CD4-positive, alpha-beta T cell treated with Interleukin-4 for 4 hours (primary cell): ENCODE data around the gene SEPTIN3.

ENCODE experiments used
- DNase-seq: peaks from one replicate; pipeline ENCODE4 v3.0.0-alpha.2; 2020

SEPTIN3 gene, protein sequence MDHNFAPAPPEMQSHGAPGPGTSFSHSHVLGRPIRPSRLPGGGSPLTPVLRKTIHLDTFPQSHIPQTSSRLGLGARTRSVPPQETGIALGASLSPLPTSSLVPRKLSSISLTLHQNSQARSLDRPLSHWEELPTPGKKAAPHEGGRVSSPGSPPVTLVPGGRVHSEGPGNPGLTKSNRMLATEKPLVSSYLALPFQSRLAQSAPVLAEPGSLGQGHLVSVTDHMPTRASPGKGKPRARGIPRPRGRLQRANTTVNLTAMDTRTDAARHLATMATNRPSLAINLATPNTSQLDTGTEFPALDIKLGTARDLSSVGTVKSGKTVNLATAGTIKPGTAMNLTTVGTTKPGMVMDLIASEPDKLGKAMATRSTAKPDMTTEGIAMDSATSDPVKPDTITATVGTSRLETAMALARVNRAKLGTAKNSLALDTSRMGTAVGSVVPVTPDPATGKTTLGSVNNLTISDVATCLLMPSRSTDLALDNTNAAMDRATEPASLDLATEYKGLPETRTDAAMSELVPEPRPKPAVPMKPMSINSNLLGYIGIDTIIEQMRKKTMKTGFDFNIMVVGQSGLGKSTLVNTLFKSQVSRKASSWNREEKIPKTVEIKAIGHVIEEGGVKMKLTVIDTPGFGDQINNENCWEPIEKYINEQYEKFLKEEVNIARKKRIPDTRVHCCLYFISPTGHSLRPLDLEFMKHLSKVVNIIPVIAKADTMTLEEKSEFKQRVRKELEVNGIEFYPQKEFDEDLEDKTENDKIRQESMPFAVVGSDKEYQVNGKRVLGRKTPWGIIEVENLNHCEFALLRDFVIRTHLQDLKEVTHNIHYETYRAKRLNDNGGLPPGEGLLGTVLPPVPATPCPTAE

DNA sequence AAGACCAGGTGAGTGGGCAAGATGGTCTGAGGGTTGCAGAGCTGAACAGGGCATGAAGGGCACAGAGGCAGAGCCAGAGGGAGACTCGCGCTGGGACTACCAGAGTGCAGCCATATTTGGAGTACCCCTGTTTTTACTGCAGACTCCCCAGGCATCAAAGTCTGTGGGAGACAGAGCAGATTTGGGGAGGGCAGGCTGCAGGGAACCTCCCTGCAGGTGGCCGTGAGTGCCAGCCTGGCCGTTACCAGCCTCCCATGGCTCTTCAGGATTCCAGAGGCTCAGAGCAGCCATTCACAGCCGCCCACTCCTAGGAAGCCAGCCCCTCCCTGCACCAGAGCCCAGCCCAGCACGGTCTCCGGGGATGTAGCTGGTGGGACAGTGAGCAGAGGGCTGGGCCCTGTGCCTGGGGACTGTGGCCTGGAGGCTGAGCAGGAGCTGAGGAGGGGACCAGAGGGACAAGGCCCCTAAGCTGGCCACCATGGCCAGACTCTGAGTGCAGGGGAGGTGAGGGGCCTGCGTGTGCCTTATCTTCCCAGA is at the start of gene SEPTIN3:
TSS of gene SEPTIN3 (plus strand) at position 334 of the 537 bp plus-strand sequence. CDS start 2,050 bp downstream, outside the sequence.
- DNase-seq: no peak

DNA sequence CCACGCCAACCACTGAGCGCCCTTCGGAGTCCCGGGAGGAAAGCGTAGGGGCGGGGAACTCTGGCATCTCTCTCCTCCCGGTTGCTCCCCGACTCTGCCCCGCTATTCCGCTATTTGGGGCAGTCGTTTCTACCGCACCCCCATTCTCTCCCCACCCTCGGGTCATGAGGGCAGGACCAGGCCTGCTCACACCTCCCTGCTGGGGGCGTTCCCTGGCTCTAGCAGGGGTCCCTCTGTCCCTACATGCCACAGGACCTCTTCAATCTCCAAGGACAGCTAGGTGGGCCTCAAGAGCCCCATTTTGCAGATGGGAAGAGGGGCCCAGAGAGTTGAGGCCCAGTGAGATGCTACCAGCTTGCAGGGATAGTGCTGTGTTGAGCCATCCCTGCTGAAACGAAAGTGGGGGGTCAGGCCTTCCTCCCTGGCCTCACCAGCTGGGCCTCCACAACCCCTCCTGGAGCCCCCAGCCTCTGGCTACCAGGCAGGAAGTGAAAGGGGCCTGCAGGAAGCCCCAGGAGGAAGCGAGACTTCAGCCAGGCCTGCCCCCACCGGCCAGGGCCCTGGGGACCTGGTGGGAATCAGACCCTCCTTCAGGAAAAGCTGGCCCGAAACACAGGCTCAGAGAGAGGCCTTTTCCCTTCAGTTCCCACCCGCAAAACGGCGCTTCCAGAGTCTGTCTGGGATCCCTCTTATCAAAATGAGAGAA is 48.8 kb upstream of the SEPTIN3 start:
- DNase-seq: no peak

DNA sequence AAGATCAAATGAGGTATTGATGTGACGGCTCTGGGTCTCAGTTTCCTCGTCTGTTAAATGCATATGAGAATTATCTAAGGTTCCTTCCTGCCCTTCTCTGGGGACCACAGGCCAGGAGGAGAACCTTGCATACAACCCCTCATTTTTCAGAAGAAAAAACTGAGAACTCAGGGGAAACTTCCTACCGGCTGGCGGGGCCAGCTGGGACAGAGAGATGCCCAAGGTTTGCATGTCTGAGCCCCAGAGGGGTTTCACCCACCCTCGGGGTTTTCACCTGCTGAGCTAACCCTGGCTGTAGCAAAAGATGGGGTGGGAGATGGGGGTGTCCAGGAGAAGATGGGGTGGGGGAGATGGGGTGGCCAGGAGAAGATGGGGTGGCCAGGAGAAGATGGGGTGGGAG is 46.9 kb upstream of the SEPTIN3 start:
- DNase-seq: no peak

DNA sequence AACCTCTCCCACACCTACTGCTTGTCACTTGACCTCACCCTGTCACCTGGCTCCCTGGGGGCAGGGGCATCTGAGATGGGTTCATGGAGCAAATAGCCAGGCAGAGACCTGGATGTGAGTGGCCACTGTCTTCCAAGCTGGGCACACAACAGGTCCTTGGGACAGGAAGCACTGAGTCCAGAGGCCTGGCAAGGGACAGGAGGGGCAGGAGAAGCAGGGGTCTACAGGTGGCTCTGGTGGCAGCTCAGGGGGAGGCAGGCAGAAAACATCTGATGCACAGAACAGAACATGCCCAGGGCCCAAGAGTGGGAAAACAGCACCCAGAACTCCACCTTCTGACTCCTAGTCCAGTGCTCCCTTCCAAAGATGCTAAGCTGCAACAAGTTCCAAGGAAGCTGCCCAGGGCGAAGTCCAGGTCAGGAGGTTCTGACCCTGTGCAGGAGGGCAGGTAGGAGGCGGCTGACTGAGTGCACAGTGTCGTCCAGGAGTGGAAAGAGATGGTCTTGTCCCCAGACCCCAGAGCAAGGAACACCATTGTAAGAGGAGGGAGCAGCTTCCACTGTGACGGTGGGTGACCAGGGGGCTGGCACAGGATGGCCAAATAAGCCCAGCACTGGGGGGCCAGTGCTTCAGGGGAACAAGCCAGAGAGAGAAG is 46.2 kb upstream of the SEPTIN3 start:
- no peak for DNase-seq

DNA sequence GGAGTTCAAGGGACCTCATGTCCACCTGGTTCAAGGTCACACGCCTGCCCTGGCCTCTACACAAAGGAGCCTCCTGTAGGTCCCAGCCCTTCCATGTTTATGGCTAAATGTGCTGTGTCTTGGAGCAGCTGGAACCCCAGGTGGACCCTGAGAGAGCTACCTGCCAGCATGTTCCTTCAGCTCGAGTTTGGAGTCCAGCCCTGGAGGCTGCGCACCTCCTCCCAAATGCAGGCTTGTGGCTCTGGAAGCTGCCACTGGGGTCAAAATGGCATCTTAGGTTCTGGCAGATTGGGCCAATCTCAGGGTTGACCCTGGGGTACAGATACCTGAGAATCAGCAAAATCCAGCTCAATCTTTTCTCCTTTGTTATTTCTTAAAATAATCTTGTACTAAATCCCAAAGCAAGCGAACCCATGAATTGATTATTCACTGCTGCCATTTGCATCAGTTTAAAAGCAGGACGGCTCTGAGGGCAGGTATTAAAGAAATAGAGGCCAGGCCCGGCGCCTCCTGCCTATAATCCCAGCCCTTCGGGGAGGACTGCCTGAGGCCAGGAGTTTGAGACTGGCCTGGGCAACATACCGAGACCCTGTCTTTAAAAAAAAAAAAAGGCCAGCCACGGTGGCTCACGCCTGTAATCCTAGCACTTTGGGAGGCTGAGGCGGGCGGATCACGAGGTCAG is 45.5 kb upstream of the SEPTIN3 start:
- no peak for DNase-seq

DNA sequence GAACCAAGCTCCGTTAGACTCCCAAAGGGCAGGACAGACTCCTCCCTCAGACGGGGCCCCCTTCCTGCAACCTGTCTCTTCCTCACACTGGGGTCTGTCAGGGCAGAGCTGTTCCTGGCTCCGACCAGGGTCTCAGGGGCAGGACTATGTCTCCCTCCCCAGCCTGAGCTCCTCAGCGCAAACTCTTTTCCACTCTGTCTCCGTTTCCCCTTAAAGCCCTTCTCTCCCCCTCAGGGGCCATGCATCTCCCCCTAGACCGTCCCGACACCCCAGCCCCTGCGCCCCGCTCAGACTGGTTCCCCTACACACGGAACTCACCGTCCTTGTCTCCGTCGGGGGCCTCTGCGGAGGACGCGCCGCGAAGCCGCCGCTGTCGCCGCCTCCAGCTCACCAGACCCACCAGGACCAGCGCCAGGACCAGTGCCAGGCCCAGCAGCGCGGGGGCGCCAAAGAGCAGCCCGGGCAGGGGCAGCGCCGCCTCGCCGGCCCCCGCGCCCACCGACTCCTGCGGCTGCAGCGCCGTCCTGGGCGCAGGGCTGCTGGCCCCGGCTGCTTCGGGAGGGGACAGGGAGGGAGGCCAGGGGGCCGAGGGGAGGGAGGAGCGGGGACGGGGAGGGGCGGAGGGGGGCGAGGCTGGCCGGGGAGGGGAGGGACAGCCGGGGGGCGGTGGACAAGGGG is 43.3 kb upstream of the SEPTIN3 start:
- DNase-seq: peak; percentile 64

DNA sequence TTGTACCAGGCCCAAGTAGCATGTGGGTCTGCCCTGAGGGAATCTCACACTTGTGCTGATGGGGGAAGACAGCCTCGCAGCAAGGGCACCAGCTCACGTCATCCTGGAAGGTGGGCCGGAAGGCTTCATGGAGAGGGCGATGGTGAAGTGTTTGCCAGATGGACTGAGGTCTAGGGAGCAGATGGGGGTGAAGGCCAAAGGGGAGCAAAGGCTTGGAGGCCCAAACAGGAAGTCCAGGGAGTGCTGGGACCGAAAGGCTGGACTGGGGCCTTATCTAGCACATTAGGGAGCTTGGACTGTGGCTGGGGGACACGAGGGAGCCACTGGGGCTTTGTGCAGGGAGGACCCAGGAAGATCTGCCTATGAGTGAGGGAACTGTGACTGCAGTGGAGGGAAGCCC is 41.4 kb upstream of the SEPTIN3 start:
- DNase-seq: no peak

DNA sequence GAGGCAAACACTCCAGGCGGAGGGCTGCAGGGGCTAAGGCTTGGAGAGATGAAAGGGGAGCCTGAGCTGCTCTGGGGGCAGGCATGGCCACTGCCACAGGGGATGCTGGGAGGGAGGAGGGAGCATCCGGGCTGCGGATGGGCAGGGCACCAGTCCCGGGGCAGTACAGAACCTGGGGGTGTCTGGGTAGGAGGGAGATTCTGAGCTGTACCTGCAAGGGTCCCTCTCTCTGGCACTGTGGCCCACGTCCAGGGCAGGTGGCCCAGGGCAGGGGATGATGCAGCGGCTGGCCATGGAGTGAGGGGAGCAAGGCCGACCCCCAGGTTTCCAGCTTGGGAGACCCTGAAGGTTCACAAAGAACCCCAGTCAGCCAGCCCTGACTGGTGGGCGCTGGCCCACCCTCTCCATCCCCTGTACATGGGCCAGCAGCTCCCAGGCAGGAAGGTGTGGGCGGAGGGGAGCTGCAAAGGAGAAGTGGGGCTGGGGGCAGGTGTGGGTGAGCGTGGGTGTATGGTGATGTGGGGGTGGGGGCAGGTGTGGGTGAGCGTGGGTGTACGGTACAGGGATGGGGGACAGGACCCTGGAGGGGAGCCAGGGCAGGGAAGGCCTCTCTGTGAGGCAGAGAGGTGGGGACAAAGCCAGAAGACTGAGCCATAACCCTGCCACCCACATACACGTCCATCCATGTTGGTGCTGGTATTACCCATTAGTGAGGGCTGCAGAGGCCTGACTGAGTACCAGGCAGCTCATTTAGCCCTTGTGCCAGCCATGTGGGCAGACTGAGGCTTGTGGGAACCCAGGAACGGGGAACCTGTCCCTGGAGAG is 40.4 kb upstream of the SEPTIN3 start:
- DNase-seq: no peak

DNA sequence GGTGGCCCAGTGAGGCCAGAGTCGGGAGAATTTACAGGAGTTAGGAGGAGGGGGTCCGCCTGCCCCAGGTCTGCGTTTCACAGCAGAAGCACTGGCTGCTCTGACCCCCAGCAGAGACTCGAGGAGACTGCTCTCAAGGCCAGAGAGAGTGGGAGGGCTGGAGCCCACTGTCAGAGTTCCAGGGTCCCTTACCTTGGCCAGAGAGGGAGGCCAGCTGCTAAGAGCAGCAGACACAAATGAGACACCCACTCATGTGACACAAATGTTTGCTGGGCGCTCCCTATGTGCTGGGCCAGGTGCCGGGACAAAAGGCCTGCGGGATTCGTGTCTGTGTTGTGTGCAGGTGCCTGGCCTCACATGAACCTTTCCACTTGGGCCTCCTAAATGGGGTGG is 39.8 kb upstream of the SEPTIN3 start:
- no peak for DNase-seq

DNA sequence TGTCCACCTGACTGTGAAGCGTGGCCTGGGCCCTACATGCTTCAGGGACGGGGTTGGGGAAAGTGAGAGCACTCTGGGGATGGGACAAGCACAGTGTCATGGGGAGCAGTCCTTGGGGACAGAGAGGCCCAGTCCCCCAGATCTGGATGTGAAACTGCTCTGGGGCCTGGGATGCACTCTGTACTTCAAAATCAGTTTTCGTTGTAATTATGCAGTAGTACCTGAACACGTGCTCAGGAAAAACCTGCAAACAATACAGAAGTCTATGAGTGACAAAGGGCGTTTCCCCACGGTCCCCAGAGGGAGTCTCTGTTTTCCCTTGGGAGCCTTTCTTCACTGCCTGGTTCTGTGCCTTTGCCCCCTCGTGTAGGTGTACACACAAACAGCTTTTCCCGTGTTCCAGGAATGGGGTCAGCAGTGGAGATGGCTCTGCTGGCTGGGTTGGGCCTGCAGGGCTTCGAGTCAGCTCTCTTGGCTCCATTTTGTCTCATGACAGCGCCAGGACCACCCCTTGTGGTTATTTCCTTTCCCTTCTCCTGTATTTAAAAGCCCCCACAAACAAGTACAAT is 37.5 kb upstream of the SEPTIN3 start:
- DNase-seq: no peak

DNA sequence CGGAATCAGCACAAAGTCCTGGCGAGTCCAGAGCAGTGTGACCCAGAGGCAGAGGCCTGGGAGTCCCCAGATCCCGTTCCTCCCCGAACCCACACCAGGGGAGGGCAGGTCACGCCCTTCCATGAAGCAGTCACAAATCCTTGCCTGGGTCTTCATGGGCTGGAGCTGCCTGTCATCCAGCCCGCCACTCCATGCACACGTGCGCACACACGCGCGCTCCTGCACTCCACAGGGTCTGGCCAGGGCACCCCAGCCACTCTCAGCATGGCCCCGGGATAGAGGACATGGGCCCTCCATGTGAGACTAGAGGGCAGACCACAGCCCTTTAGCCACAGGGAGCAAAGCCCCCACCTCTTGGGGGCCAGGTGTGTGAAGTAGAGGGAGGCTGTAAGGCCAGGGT is 36.9 kb upstream of the SEPTIN3 start:
- DNase-seq: no peak

DNA sequence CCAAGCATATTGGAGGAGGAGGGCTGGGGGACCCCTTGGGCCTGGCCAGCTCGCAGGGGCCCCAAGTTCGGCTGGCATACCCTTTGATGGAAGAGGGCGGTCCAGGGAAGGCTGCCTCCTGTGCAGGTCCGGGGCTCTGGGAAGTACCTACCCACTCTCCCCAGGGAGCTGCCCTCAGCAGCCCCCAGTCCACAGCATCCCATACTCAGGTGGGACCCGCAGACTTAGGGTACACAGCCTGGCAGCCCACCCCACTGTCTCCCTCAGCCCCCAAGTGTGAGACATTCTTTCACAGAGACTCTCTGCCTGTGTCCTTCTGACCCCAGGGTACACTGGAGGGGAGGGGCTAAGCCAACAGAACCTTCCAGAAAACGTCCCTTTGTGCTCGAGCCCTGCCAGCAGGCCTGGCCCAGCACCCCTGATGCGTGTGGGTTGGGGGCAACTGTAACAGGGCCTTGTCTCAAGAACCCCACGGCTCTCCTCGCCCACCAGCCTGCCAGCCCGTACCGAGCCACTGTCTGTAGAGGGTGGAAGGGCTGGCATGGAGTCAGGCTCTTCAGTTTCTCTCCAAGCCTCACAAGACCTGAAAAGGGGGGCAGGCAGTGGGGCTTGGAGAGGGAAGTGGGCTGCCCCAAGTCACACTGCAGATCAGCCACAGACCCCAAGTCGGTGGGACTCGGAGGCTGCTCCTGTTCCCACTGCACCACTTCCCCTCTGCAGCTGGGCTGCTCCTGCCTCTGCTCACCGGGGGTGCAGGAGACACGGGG is 35.6 kb upstream of the SEPTIN3 start:
- no peak for DNase-seq

DNA sequence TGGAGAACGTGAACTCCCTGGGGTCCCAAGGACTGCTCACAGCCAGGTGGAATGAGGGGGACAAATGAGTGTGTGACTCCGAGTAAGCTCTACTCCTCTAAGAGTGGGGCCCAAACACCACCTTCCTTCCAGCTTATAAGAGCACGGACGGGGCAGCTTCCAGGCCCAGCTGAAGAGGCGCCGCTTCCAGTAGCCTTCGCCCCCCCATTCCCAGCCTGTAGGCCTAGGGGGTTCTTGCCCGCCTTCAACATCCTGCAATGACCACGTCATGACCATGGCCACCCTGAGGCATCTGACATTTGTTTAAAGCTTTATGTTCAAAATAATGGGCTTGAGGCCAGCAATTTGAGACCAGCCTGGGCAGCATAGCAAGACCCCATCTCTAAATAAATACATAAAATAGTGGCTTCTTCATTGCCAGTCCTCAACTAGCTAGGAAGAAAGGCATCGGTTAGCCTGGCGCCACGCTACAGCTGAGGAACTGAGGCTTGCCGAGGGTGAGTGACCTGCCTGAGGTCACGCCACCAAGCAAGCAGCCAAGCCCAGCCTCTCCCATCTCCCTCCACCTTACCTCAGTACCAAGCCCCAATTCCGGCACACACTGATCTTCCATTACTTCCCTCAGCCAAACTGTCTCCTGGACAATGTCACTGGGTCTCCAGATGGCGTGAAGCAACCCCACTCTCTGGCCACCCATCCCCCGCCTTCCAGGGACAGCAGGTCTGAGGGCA is 34.8 kb upstream of the SEPTIN3 start:
- no peak for DNase-seq

DNA sequence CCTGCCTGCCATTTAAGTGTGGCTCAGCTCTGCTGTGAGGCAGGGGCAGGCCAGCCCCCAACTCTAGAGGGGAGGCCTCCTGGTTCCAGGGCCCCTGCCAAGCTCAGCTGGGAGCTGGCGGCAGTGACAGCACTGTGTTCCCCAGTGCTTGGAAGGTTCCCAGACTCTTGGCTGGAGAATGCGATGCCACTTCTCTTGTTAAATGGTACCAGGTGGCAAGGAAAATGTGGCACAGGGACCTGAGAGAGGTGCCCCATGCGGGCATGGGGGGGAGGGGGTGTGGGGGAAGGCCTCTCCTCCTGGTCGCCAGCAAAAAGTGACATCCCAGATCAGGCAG is 34.3 kb upstream of the SEPTIN3 start:
- DNase-seq: no peak

DNA sequence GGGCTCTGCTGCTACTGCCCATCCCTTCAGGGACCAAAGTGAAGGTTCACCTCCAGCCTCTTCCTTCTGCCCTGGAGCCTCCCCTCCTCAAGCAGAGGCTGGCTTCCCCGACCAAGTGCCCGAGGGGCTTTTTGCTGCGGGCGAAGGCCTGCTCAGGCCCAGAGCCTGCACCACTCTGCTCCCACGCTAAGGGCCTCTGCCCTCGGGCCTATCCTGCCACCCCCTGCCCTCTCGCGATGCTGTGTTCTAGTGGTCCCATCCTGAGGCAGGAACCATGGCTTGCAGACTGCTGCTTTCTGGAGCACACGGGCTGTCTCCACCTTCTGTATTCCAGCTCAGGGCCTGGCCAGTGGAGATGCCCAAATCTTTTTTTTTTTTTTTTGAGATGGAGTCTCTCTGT is 33.7 kb upstream of the SEPTIN3 start:
- DNase-seq: no peak

DNA sequence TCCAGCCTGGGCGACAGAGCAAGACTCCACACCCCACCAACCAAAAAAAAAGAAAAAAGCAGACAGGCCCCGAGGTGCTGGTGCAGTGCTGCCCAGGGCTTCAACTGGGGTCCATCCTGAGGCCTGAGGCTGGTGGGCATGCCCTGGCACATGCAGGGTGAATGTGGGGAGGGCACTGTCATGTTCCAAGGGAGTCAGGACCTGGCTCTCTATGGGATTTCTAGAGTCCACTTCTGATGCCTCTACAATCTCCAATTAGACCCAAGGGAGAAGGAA is 32.4 kb upstream of the SEPTIN3 start:
- DNase-seq: no peak

DNA sequence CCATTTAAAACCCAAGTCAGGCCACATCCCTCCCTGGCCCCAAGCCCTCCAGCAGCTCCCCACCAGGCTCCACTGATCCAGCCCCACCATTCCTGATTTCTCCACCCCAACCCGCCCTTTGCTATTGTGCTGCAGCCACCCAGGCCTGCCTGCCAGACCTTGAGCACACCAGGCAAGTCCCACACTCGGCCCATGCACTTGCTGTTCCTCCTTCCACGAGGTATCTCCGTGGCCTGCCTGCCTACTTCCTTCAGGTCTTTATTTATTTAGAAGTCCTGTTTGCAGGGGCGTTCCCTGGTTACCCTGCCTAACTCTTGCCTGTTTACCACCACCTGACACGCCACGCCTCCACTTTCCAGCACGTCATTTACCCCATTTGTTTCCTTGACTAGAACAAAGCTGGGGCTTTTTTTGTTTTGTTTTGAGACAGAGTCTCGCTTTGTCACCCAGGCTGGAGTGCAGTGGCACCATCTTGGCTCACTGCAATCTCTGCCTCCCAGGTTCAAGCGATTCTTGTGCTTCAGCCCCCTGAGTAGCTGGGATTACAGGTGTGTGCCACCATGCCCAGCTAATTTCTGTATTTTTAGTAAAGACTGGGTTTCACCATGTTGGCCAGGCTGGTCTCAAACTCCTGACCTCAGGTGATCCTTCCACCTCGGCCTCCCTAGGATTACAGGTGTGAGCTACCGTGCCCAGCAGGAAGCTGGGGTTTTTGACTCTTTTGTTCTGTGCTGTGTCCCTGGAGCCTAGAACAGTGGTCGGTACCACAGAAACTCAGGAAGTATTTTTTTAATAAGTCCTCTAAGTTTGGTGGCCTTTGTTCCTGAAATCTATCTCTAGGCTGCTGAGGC is 29.0 kb upstream of the SEPTIN3 start:
- DNase-seq: peak; percentile 99
